SK-N-SH treated with all-trans-retinoic acid at 6 μM for 48 hours (cell line): ENCODE data around the gene MMEL1.

ENCODE experiments used
- ATAC-seq: fragments of 200-7000 bp; cut with Tn5 transposase; 3 replicates; pipeline ENCODE4 v1.9.1; 2020; ENCODE audit warnings: mild to moderate bottlenecking, moderate library complexity
- ARNTL ChIP-seq: fragments of 450-650 bp; formaldehyde crosslinking; IDR thresholded peaks from 2 replicates; pipeline ENCODE4 v1.5.0; 2020; ENCODE audit warnings: low read depth, mild to moderate bottlenecking, moderate library complexity, borderline replicate concordance
- BACH2 ChIP-seq: fragments of 250-450 bp; sonication (Bioruptor Pico); IDR thresholded peaks from 2 replicates; pipeline ENCODE4 v1.9.0; 2021; ENCODE audit warnings: mild to moderate bottlenecking, borderline replicate concordance
- CREB5 ChIP-seq: fragments of 250-450 bp; sonication (Bioruptor Pico); IDR thresholded peaks from 2 replicates; pipeline ENCODE4 v1.5.1; 2020; ENCODE audit warnings: low read depth, mild to moderate bottlenecking, moderate library complexity
- CSDC2 ChIP-seq: fragments of 250-450 bp; sonication (Bioruptor Pico); IDR thresholded peaks from 2 replicates; pipeline ENCODE4 v1.5.0; 2020; ENCODE audit warnings: mild to moderate bottlenecking, moderate library complexity
- CSRNP3 ChIP-seq: fragments of 250-450 bp; sonication (Bioruptor Pico); IDR thresholded peaks from 2 replicates; pipeline ENCODE4 v1.5.1; 2021; ENCODE audit warnings: mild to moderate bottlenecking, moderate library complexity
- GLIS3 ChIP-seq: fragments of 250-450 bp; sonication (Bioruptor Pico); IDR thresholded peaks from 2 replicates; pipeline ENCODE4 v1.5.0; 2020; ENCODE audit warnings: mild to moderate bottlenecking, moderate library complexity
- ISL1 ChIP-seq: fragments of 250-450 bp; sonication (Bioruptor Pico); IDR thresholded peaks from 2 replicates; pipeline ENCODE4 v2.1.2; 2022; ENCODE audit warnings: mild to moderate bottlenecking, moderate library complexity
- POU6F1 ChIP-seq: fragments of 250-450 bp; sonication (Bioruptor Pico); IDR thresholded peaks from 2 replicates; pipeline ENCODE4 v1.8.0; 2021; ENCODE audit warnings: low read depth, mild to moderate bottlenecking, moderate library complexity, borderline replicate concordance
- RARB ChIP-seq: fragments of 250-450 bp; sonication (Bioruptor Pico); IDR thresholded peaks from 2 replicates; pipeline ENCODE4 v1.8.0; 2021; ENCODE audit warnings: mild to moderate bottlenecking, moderate library complexity
- SNAI2 ChIP-seq: fragments of 250-450 bp; sonication (Bioruptor Pico); IDR thresholded peaks from 2 replicates; pipeline ENCODE4 v1.5.0; 2020; ENCODE audit warnings: mild to moderate bottlenecking, moderate library complexity
- TCF4 ChIP-seq: fragments of 250-450 bp; sonication (Bioruptor Pico); IDR thresholded peaks from 2 replicates; pipeline ENCODE4 v1.8.0; 2021; ENCODE audit warnings: mild to moderate bottlenecking, moderate library complexity, borderline replicate concordance
- TOX ChIP-seq: fragments of 250-450 bp; sonication (Bioruptor Pico); IDR thresholded peaks from 2 replicates; pipeline ENCODE4 v1.8.0; 2021; ENCODE audit warnings: mild to moderate bottlenecking, moderate library complexity, borderline replicate concordance
- TSHZ2 ChIP-seq: fragments of 250-450 bp; sonication (Bioruptor Pico); IDR thresholded peaks from 2 replicates; pipeline ENCODE4 v1.5.0; 2020; ENCODE audit warnings: mild to moderate bottlenecking, moderate library complexity
- ZC3H10 ChIP-seq: fragments of 250-450 bp; sonication (Bioruptor Pico); IDR thresholded peaks from 2 replicates; pipeline ENCODE4 v1.5.1; 2021; ENCODE audit warnings: mild to moderate bottlenecking, moderate library complexity
- ZFP3 ChIP-seq: fragments of 250-450 bp; sonication (Bioruptor Pico); IDR thresholded peaks from 2 replicates; pipeline ENCODE4 v1.5.0; 2020; ENCODE audit warnings: mild to moderate bottlenecking, moderate library complexity
- ZNF565 ChIP-seq: fragments of 450-650 bp; formaldehyde crosslinking; conservative IDR thresholded peaks from 2 replicates; pipeline ENCODE4 v1.5.0; 2020; ENCODE audit warnings: low read depth, mild to moderate bottlenecking, moderate library complexity
- ZNF70 ChIP-seq: fragments of 450-650 bp; formaldehyde crosslinking; IDR thresholded peaks from 2 replicates; pipeline ENCODE4 v1.5.0; 2020; ENCODE audit warnings: mild to moderate bottlenecking, moderate library complexity

Gene MMEL1

GRCh38 chr1:2642131-2642559 is 9.3 kb upstream of the MMEL1 start:
- TF ChIP-seq CSDC2 (no peak), ZC3H10 (CRISPR knock-in tag) (no peak), ZNF565 (CRISPR knock-in tag) (no peak), POU6F1 (CRISPR knock-in tag) (no peak), CSRNP3 (no peak), TSHZ2 (CRISPR knock-in tag) (no peak), GLIS3 (CRISPR knock-in tag) (no peak), RARB (CRISPR knock-in tag) (no peak), TOX (CRISPR knock-in tag) (no peak), SNAI2 (CRISPR knock-in tag) (no peak)
- ATAC-seq, result peak; percentile 31; the same call in 2 of the 3 replicates

GRCh38 chr1:2641381-2642130 is 8.7 kb upstream of the MMEL1 start:
- no peak for ATAC-seq
- TF ChIP-seq ZFP3 (CRISPR knock-in tag) (no peak), CSDC2 (no peak), TOX (CRISPR knock-in tag) (no peak), GLIS3 (CRISPR knock-in tag) (no peak), SNAI2 (CRISPR knock-in tag) (no peak), ISL1 (CRISPR knock-in tag) (no peak), ARNTL (CRISPR knock-in tag) (no peak), ZNF70 (no peak), TCF4 (CRISPR knock-in tag) (no peak), ZC3H10 (CRISPR knock-in tag) (no peak), CREB5 (no peak), TSHZ2 (CRISPR knock-in tag) (no peak), CSRNP3 (no peak), BACH2 (CRISPR knock-in tag) (no peak)
- TF ChIP-seq, all 23 proteins: peak for 0
